SK-N-SH (cell line): ENCODE results near the gene TMEM271.

Source experiments
- EP300 ChIP-seq, 2 experiments: IDR thresholded peaks; 2 replicates each; pipeline versions ENCODE4 v1.4.0 to v1.6.1; 2012; ENCODE audit warnings: borderline replicate concordance in 1 of 2, low read depth in 1 of 2, low read length in 1 of 2
- FOXJ3 ChIP-seq: sonication (generic); formaldehyde crosslinking; IDR thresholded peaks from 2 replicates; pipeline ENCODE4 v1.5.1; 2020; ENCODE audit warnings: mild to moderate bottlenecking, missing genetic modification reagents
- FOXM1 ChIP-seq: IDR thresholded peaks from 2 replicates; pipeline ENCODE4 v1.4.0; 2012; ENCODE audit warnings: low read depth, mild to moderate bottlenecking
- JUND ChIP-seq: IDR thresholded peaks from 2 replicates; pipeline ENCODE4 v1.4.0; 2012
- MEF2A ChIP-seq: IDR thresholded peaks from 2 replicates; pipeline ENCODE4 v1.4.0; 2012; ENCODE audit warnings: low read depth, borderline replicate concordance
- MXI1 ChIP-seq: IDR thresholded peaks from 2 replicates; pipeline ENCODE4 v1.6.1; 2012; ENCODE audit warnings: mild to moderate bottlenecking, low read depth, low read length, improper control_type of control experiment
- NFIC ChIP-seq: IDR thresholded peaks from 2 replicates; pipeline ENCODE4 v1.4.0; 2012; ENCODE audit warnings: borderline replicate concordance
- NRF1 ChIP-seq: IDR thresholded peaks from 2 replicates; pipeline ENCODE4 v1.6.1; 2012; ENCODE audit warnings: low read depth, mild to moderate bottlenecking, low read length
- PBX3 ChIP-seq: IDR thresholded peaks from 2 replicates; pipeline ENCODE4; 2012
- POLR2AphosphoS5 ChIP-seq: IDR thresholded peaks from 2 replicates; pipeline ENCODE4 v1.6.1; 2012; ENCODE audit warnings: low read depth, low read length
- YY1 ChIP-seq: IDR thresholded peaks from 2 replicates; pipeline ENCODE4 v1.4.0; 2012; ENCODE audit warnings: low read depth, mild to moderate bottlenecking
- TF ChIP-seq, protein P1 (sequence below): fragments of 200-600 bp; sonication (generic); IDR thresholded peaks from 2 replicates; pipeline ENCODE4 v1.6.1; 2017; ENCODE audit warnings: antibody characterized with exemption, mild to moderate bottlenecking, moderate library complexity
- TF ChIP-seq, protein P2 (sequence below): IDR thresholded peaks from 2 replicates; pipeline ENCODE4 v1.4.0; 2012; ENCODE audit warnings: low read depth, borderline replicate concordance
- TF ChIP-seq, protein P3 (sequence below): fragments of 150-350 bp; IDR thresholded peaks from 2 replicates; pipeline ENCODE4 v1.6.1; 2016; ENCODE audit warnings: mild to moderate bottlenecking, low read depth, low read length

- TF ChIP-seq, protein P1, sequence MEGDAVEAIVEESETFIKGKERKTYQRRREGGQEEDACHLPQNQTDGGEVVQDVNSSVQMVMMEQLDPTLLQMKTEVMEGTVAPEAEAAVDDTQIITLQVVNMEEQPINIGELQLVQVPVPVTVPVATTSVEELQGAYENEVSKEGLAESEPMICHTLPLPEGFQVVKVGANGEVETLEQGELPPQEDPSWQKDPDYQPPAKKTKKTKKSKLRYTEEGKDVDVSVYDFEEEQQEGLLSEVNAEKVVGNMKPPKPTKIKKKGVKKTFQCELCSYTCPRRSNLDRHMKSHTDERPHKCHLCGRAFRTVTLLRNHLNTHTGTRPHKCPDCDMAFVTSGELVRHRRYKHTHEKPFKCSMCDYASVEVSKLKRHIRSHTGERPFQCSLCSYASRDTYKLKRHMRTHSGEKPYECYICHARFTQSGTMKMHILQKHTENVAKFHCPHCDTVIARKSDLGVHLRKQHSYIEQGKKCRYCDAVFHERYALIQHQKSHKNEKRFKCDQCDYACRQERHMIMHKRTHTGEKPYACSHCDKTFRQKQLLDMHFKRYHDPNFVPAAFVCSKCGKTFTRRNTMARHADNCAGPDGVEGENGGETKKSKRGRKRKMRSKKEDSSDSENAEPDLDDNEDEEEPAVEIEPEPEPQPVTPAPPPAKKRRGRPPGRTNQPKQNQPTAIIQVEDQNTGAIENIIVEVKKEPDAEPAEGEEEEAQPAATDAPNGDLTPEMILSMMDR = no peak
- no peak for TF ChIP-seq EP300 (IDR thresholded peaks at IDR 0.05; ENCODE audit: borderline replicate concordance in 1 of 2, low read depth in 1 of 2, low read length in 1 of 2)
- no peak for TF ChIP-seq MXI1
- TF ChIP-seq NFIC = no peak
- no peak for TF ChIP-seq FOXM1
- TF ChIP-seq POLR2AphosphoS5 = no peak
- TF ChIP-seq, protein P2, sequence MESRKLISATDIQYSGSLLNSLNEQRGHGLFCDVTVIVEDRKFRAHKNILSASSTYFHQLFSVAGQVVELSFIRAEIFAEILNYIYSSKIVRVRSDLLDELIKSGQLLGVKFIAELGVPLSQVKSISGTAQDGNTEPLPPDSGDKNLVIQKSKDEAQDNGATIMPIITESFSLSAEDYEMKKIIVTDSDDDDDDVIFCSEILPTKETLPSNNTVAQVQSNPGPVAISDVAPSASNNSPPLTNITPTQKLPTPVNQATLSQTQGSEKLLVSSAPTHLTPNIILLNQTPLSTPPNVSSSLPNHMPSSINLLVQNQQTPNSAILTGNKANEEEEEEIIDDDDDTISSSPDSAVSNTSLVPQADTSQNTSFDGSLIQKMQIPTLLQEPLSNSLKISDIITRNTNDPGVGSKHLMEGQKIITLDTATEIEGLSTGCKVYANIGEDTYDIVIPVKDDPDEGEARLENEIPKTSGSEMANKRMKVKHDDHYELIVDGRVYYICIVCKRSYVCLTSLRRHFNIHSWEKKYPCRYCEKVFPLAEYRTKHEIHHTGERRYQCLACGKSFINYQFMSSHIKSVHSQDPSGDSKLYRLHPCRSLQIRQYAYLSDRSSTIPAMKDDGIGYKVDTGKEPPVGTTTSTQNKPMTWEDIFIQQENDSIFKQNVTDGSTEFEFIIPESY = no peak
- no peak for TF ChIP-seq YY1
- TF ChIP-seq, protein P3, sequence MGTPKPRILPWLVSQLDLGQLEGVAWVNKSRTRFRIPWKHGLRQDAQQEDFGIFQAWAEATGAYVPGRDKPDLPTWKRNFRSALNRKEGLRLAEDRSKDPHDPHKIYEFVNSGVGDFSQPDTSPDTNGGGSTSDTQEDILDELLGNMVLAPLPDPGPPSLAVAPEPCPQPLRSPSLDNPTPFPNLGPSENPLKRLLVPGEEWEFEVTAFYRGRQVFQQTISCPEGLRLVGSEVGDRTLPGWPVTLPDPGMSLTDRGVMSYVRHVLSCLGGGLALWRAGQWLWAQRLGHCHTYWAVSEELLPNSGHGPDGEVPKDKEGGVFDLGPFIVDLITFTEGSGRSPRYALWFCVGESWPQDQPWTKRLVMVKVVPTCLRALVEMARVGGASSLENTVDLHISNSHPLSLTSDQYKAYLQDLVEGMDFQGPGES = no peak
- TF ChIP-seq PBX3 = no peak
- TF ChIP-seq MEF2A = no peak
- no peak for TF ChIP-seq NRF1
- no peak for TF ChIP-seq JUND
- no peak for TF ChIP-seq FOXJ3
Measured at GRCh38 chr4:583820-584219, 7.7 kb upstream of the TMEM271 start.
